WTC11 (cell line): ENCODE measurements around the gene CFAP300. TPM values are rescaled to one million over a fixed set of nuclear protein-coding genes. Genes with fewer than 3 reads are reported as not detected.

Experiments
- ATAC-seq: fragments of 200-7000 bp; cut with Tn5 transposase; 2 replicates; pipeline ENCODE4 v1.10.0; 2021; ENCODE audit warnings: mild to moderate bottlenecking, moderate library complexity
- CTCF ChIA-PET: fragments of 300-600 bp; sonication (Branson Sonifier 250); formaldehyde crosslinking; loops from one replicate; lab custom pipeline; 2021; ENCODE audit warnings: antibody characterized with exemption; lab: Charles Lee
- POLR2A ChIA-PET: fragments of 350-600 bp; sonication (Branson Sonifier 250); formaldehyde crosslinking; loops from one replicate; lab custom pipeline; 2021; ENCODE audit warnings: antibody characterized with exemption; lab: Charles Lee
- DNase-seq: peaks from one replicate; pipeline ENCODE4 v3.0.0; 2021; ENCODE audit warnings: low spot score
- H3K27ac Mint-ChIP-seq: 2 replicates; pipeline ENCODE4 v1.8.0; 2021; ENCODE audit warnings: mixed read lengths
- H3K27me3 Mint-ChIP-seq: 2 replicates; pipeline ENCODE4 v1.8.0; 2021; ENCODE audit warnings: low read depth, mild to moderate bottlenecking, moderate library complexity, mixed read lengths
- H3K36me3 Mint-ChIP-seq: 2 replicates; pipeline ENCODE4 v1.8.0; 2021; ENCODE audit warnings: mixed read lengths
- H3K4me1 Mint-ChIP-seq: 2 replicates; pipeline ENCODE4 v1.8.0; 2022; ENCODE audit warnings: mixed read lengths
- H3K4me3 Mint-ChIP-seq: 2 replicates; pipeline ENCODE4 v1.8.0; 2021; ENCODE audit warnings: mild to moderate bottlenecking, moderate library complexity, mixed read lengths
- H3K9me3 Mint-ChIP-seq: 2 replicates; pipeline ENCODE4 v1.8.0; 2021; ENCODE audit warnings: mixed read lengths
- ELF4 ChIP-seq: sonication (generic); formaldehyde crosslinking; IDR thresholded peaks from 2 replicates; pipeline ENCODE4 v1.8.1; 2022; ENCODE audit warnings: low read depth, mild to moderate bottlenecking, moderate library complexity, missing genetic modification reagents
- ESRRA ChIP-seq: sonication (generic); formaldehyde crosslinking; IDR thresholded peaks from 2 replicates; pipeline ENCODE4 v1.8.1; 2022; ENCODE audit warnings: mild to moderate bottlenecking, missing genetic modification reagents, borderline replicate concordance
- ETV6 ChIP-seq: sonication (generic); formaldehyde crosslinking; IDR thresholded peaks from 2 replicates; pipeline ENCODE4 v1.8.1; 2022; ENCODE audit warnings: mild to moderate bottlenecking, missing genetic modification reagents
- FOXP1 ChIP-seq: sonication (generic); formaldehyde crosslinking; IDR thresholded peaks from 2 replicates; pipeline ENCODE4 v1.8.0; 2022; ENCODE audit warnings: missing genetic modification reagents, mild to moderate bottlenecking, moderate library complexity, borderline replicate concordance
- JUN ChIP-seq: sonication (generic); formaldehyde crosslinking; IDR thresholded peaks from 2 replicates; pipeline ENCODE4 v1.8.0; 2023; ENCODE audit warnings: mild to moderate bottlenecking, missing genetic modification reagents
- SMAD3 ChIP-seq: sonication (generic); formaldehyde crosslinking; IDR thresholded peaks from 2 replicates; pipeline ENCODE4 v1.8.0; 2022; ENCODE audit warnings: missing genetic modification reagents, mild to moderate bottlenecking, borderline replicate concordance
- SMAD4 ChIP-seq: sonication (generic); formaldehyde crosslinking; IDR thresholded peaks from 2 replicates; pipeline ENCODE4 v1.8.0; 2022; ENCODE audit warnings: mild to moderate bottlenecking, missing genetic modification reagents
- TP53 ChIP-seq: sonication (generic); formaldehyde crosslinking; IDR thresholded peaks from 2 replicates; pipeline ENCODE4 v1.8.1; 2023; ENCODE audit warnings: mild to moderate bottlenecking, missing genetic modification reagents
- ZNF317 ChIP-seq: sonication (generic); formaldehyde crosslinking; IDR thresholded peaks from 2 replicates; pipeline ENCODE4 v1.8.1; 2023; ENCODE audit warnings: low read depth, mild to moderate bottlenecking, moderate library complexity, missing genetic modification reagents, borderline replicate concordance
- ZNF396 ChIP-seq: fragments of 250-450 bp; sonication (Bioruptor Pico); IDR thresholded peaks from 2 replicates; pipeline ENCODE4 v1.8.0; 2021; ENCODE audit warnings: mild to moderate bottlenecking, moderate library complexity, borderline replicate concordance
- total RNA-seq: library from RNA; stranded (reverse); gene quantifications from 3 replicates; pipeline ENCODE4 v1.2.3, GENCODE V29; 2021
- TF ChIP-seq, protein P1 (sequence below): sonication (generic); formaldehyde crosslinking; IDR thresholded peaks from 2 replicates; pipeline ENCODE4 v1.8.0; 2022; ENCODE audit warnings: mild to moderate bottlenecking, missing genetic modification reagents
- TF ChIP-seq, protein P2 (sequence below): sonication (generic); formaldehyde crosslinking; IDR thresholded peaks from 2 replicates; pipeline ENCODE4 v1.8.0; 2022; ENCODE audit warnings: mild to moderate bottlenecking, missing genetic modification reagents
- TF ChIP-seq, protein P3 (sequence below): sonication (generic); formaldehyde crosslinking; IDR thresholded peaks from 2 replicates; pipeline ENCODE4 v1.8.1; 2023; ENCODE audit warnings: mild to moderate bottlenecking, missing genetic modification reagents, borderline replicate concordance
- TF ChIP-seq, protein P4 (sequence below): sonication (generic); formaldehyde crosslinking; IDR thresholded peaks from 2 replicates; pipeline ENCODE4 v1.8.1; 2023; ENCODE audit warnings: mild to moderate bottlenecking, missing genetic modification reagents
- TF ChIP-seq, protein P5 (sequence below): sonication (generic); formaldehyde crosslinking; IDR thresholded peaks from 2 replicates; pipeline ENCODE4 v1.8.1; 2023; ENCODE audit warnings: mild to moderate bottlenecking, missing genetic modification reagents, moderate library complexity
- TF ChIP-seq, protein P6 (sequence below): sonication (generic); formaldehyde crosslinking; conservative IDR thresholded peaks from 2 replicates; pipeline ENCODE4 v1.8.1; 2023; ENCODE audit warnings: mild to moderate bottlenecking, low read depth, missing genetic modification reagents, moderate library complexity
- TF ChIP-seq, protein P7 (sequence below): sonication (generic); formaldehyde crosslinking; IDR thresholded peaks from 2 replicates; pipeline ENCODE4 v1.8.0; 2022; ENCODE audit warnings: mild to moderate bottlenecking, missing genetic modification reagents
- TF ChIP-seq, protein P8 (sequence below): sonication (generic); formaldehyde crosslinking; IDR thresholded peaks from 2 replicates; pipeline ENCODE4 v1.8.1; 2022; ENCODE audit warnings: mild to moderate bottlenecking, moderate library complexity, missing genetic modification reagents
- TF ChIP-seq, protein P9 (sequence below): sonication (generic); formaldehyde crosslinking; IDR thresholded peaks from 2 replicates; pipeline ENCODE4 v1.8.0; 2023; ENCODE audit warnings: mild to moderate bottlenecking, missing genetic modification reagents

CFAP300 gene
- total RNA-seq, 1 experiment from 2014 or later: 1.1 TPM

DNA sequence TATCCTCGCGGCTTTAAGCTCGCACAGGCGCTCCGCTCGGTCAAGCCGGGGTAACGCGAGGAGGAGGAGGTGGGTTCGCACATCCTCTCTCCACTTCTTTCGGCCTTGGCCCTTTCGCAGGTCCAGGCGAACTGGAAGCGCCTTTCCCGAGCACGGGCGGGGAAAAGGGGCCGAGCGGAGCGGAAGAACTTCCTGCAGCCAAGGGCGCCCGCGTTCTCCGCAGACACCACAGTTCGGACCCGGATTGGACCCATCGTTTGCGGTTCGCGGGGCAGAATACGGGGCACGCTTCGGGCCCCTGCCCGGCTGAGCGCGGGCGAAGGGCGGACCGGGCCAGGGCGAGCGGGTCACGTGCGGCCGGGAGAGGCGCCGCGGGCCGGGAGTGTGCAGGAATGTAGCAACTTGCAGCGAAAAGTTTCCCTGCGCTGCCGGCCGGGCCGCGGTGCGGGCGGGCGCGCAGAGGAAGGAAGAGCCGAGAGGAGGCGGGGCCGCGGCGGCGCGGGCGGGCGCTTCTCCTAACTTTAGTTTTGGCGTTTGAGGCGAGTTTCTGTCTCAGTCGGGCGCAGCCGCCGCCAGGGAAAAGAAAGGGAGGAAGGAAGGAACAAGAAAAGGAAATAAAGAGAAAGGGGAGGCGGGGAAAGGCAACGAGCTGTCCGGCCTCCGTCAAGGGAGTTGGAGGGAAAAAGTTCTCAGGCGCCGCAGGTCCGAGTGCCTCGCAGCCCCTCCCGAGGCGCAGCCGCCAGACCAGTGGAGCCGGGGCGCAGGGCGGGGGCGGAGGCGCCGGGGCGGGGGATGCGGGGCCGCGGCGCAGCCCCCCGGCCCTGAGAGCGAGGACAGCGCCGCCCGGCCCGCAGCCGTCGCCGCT is 62.9 kb downstream of the CFAP300 start, which contains the start of gene YAP1:
TSS of gene YAP1 (plus strand) at position 552 of the 865 bp plus-strand sequence. CDS start 402 bp downstream, outside the sequence.
- H3K4me1 Mint-ChIP-seq: peaks cover 37% of the 10 kb centered on the region
- H3K27me3 Mint-ChIP-seq: no peaks in the 10 kb centered on the region
- ChIA-PET CTCF (interaction anchor here (0.9 kb wide), 2 partner anchors 102 to 159 kb away, joined by 4 to 5 read pairs; no protein-coding TSS in a partner anchor), POLR2A (interaction anchor here (0.6 to 1.6 kb wide), 3 partner anchors 159 to 200 kb away, joined by 3 to 7 read pairs (median 3); partner anchors contain the start of gene CEP126)
- peak within 1 kb of the TSS; percentile 100 for H3K27ac Mint-ChIP-seq
- DNase-seq (peak; percentile 89), ATAC-seq (peak; percentile 67)
- peaks cover 7% of the 10 kb centered on the region; the same call in 1 of the 2 replicates for H3K9me3 Mint-ChIP-seq
- H3K36me3 Mint-ChIP-seq: no peaks in the 10 kb centered on the region; the same call in none of the 2 replicates
- peak within 1 kb of the TSS; percentile 98 for H3K4me3 Mint-ChIP-seq
- TF ChIP-seq SMAD4 (no peak), ETV6 (peak; percentile 73), ELF4 (0 out of 2 replicates have a peak, but pooled peaks have one; percentile 55), TP53 (CRISPR knock-in tag) (peak; percentile 68), FOXP1 (CRISPR knock-in tag) (peak; percentile 69), ZNF317 (CRISPR knock-in tag) (peak; percentile 48; the same call in 1 of the 2 replicates), ZNF396 (CRISPR knock-in tag) (no peak), SMAD3 (CRISPR knock-in tag) (0 out of 2 replicates have a peak, but pooled peaks have one; percentile 33), JUN (CRISPR knock-in tag) (no peak), ESRRA (CRISPR knock-in tag) (peak; percentile 84)
- TF ChIP-seq, protein P1, sequence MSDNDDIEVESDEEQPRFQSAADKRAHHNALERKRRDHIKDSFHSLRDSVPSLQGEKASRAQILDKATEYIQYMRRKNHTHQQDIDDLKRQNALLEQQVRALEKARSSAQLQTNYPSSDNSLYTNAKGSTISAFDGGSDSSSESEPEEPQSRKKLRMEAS (CRISPR knock-in tag): peak; percentile 86
- TF ChIP-seq, protein P2, sequence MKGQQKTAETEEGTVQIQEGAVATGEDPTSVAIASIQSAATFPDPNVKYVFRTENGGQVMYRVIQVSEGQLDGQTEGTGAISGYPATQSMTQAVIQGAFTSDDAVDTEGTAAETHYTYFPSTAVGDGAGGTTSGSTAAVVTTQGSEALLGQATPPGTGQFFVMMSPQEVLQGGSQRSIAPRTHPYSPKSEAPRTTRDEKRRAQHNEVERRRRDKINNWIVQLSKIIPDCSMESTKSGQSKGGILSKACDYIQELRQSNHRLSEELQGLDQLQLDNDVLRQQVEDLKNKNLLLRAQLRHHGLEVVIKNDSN (CRISPR knock-in tag): peak; percentile 93
- TF ChIP-seq, protein P3, sequence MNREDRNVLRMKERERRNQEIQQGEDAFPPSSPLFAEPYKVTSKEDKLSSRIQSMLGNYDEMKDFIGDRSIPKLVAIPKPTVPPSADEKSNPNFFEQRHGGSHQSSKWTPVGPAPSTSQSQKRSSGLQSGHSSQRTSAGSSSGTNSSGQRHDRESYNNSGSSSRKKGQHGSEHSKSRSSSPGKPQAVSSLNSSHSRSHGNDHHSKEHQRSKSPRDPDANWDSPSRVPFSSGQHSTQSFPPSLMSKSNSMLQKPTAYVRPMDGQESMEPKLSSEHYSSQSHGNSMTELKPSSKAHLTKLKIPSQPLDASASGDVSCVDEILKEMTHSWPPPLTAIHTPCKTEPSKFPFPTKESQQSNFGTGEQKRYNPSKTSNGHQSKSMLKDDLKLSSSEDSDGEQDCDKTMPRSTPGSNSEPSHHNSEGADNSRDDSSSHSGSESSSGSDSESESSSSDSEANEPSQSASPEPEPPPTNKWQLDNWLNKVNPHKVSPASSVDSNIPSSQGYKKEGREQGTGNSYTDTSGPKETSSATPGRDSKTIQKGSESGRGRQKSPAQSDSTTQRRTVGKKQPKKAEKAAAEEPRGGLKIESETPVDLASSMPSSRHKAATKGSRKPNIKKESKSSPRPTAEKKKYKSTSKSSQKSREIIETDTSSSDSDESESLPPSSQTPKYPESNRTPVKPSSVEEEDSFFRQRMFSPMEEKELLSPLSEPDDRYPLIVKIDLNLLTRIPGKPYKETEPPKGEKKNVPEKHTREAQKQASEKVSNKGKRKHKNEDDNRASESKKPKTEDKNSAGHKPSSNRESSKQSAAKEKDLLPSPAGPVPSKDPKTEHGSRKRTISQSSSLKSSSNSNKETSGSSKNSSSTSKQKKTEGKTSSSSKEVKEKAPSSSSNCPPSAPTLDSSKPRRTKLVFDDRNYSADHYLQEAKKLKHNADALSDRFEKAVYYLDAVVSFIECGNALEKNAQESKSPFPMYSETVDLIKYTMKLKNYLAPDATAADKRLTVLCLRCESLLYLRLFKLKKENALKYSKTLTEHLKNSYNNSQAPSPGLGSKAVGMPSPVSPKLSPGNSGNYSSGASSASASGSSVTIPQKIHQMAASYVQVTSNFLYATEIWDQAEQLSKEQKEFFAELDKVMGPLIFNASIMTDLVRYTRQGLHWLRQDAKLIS (CRISPR knock-in tag): peak; percentile 92
- TF ChIP-seq, protein P4, sequence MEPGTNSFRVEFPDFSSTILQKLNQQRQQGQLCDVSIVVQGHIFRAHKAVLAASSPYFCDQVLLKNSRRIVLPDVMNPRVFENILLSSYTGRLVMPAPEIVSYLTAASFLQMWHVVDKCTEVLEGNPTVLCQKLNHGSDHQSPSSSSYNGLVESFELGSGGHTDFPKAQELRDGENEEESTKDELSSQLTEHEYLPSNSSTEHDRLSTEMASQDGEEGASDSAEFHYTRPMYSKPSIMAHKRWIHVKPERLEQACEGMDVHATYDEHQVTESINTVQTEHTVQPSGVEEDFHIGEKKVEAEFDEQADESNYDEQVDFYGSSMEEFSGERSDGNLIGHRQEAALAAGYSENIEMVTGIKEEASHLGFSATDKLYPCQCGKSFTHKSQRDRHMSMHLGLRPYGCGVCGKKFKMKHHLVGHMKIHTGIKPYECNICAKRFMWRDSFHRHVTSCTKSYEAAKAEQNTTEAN (CRISPR knock-in tag): peak; percentile 55; the same call in 1 of the 2 replicates
- TF ChIP-seq, protein P5, sequence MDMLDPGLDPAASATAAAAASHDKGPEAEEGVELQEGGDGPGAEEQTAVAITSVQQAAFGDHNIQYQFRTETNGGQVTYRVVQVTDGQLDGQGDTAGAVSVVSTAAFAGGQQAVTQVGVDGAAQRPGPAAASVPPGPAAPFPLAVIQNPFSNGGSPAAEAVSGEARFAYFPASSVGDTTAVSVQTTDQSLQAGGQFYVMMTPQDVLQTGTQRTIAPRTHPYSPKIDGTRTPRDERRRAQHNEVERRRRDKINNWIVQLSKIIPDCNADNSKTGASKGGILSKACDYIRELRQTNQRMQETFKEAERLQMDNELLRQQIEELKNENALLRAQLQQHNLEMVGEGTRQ (CRISPR knock-in tag): peak; percentile 94
- TF ChIP-seq, protein P6, sequence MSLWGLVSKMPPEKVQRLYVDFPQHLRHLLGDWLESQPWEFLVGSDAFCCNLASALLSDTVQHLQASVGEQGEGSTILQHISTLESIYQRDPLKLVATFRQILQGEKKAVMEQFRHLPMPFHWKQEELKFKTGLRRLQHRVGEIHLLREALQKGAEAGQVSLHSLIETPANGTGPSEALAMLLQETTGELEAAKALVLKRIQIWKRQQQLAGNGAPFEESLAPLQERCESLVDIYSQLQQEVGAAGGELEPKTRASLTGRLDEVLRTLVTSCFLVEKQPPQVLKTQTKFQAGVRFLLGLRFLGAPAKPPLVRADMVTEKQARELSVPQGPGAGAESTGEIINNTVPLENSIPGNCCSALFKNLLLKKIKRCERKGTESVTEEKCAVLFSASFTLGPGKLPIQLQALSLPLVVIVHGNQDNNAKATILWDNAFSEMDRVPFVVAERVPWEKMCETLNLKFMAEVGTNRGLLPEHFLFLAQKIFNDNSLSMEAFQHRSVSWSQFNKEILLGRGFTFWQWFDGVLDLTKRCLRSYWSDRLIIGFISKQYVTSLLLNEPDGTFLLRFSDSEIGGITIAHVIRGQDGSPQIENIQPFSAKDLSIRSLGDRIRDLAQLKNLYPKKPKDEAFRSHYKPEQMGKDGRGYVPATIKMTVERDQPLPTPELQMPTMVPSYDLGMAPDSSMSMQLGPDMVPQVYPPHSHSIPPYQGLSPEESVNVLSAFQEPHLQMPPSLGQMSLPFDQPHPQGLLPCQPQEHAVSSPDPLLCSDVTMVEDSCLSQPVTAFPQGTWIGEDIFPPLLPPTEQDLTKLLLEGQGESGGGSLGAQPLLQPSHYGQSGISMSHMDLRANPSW (CRISPR knock-in tag): no peak
- TF ChIP-seq, protein P7, sequence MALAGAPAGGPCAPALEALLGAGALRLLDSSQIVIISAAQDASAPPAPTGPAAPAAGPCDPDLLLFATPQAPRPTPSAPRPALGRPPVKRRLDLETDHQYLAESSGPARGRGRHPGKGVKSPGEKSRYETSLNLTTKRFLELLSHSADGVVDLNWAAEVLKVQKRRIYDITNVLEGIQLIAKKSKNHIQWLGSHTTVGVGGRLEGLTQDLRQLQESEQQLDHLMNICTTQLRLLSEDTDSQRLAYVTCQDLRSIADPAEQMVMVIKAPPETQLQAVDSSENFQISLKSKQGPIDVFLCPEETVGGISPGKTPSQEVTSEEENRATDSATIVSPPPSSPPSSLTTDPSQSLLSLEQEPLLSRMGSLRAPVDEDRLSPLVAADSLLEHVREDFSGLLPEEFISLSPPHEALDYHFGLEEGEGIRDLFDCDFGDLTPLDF (CRISPR knock-in tag): peak; percentile 48; the same call in 1 of the 2 replicates
- TF ChIP-seq, protein P8, sequence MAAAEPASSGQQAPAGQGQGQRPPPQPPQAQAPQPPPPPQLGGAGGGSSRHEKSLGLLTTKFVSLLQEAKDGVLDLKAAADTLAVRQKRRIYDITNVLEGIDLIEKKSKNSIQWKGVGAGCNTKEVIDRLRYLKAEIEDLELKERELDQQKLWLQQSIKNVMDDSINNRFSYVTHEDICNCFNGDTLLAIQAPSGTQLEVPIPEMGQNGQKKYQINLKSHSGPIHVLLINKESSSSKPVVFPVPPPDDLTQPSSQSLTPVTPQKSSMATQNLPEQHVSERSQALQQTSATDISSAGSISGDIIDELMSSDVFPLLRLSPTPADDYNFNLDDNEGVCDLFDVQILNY (CRISPR knock-in tag): peak; percentile 78
- TF ChIP-seq, protein P9, sequence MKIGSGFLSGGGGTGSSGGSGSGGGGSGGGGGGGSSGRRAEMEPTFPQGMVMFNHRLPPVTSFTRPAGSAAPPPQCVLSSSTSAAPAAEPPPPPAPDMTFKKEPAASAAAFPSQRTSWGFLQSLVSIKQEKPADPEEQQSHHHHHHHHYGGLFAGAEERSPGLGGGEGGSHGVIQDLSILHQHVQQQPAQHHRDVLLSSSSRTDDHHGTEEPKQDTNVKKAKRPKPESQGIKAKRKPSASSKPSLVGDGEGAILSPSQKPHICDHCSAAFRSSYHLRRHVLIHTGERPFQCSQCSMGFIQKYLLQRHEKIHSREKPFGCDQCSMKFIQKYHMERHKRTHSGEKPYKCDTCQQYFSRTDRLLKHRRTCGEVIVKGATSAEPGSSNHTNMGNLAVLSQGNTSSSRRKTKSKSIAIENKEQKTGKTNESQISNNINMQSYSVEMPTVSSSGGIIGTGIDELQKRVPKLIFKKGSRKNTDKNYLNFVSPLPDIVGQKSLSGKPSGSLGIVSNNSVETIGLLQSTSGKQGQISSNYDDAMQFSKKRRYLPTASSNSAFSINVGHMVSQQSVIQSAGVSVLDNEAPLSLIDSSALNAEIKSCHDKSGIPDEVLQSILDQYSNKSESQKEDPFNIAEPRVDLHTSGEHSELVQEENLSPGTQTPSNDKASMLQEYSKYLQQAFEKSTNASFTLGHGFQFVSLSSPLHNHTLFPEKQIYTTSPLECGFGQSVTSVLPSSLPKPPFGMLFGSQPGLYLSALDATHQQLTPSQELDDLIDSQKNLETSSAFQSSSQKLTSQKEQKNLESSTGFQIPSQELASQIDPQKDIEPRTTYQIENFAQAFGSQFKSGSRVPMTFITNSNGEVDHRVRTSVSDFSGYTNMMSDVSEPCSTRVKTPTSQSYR (CRISPR knock-in tag): no peak; the same call in 1 of the 2 replicates
